HG02623 (cell line): ENCODE results near the gene AKNA.
"Not testable (repeated sequence)": the region's sequence is repeated elsewhere in the genome, so short reads cannot be mapped to it uniquely, and the experiment has no call there.

Source experiments
- ATAC-seq: cut with Tn5 transposase; IDR thresholded peaks from one replicate; pipeline ENCODE4 v1.9.1; 2021; ENCODE audit warnings: moderate library complexity; ENCODE audit not compliant: unreplicated experiment

AKNA gene

GRCh38 chr9:114323849-114324248, 63.9 kb downstream of the AKNA start:
- not testable (repeated sequence) for ATAC-seq

- not testable (repeated sequence) for ATAC-seq
Observed at GRCh38 chr9:114322831-114323531, 64.8 kb downstream of the AKNA start, which contains the start of gene ORM1. Gene ORM1, plus strand, starts transcription at chr9:114323098. Its CDS starts 36 bp downstream, at chr9:114323134.

GRCh38 chr9:114322160-114322818, 65.5 kb downstream of the AKNA start:
- not testable (repeated sequence) for ATAC-seq

- ATAC-seq, result no peak
Observed at GRCh38 chr9:114321759-114322158, 66.0 kb downstream of the AKNA start.

GRCh38 chr9:114320710-114321109, 67.1 kb downstream of the AKNA start:
- ATAC-seq, result not testable (repeated sequence)

- no peak for ATAC-seq
Observed at GRCh38 chr9:114319147-114319546, 68.6 kb downstream of the AKNA start.

GRCh38 chr9:114318416-114318815, 69.4 kb downstream of the AKNA start:
- no peak for ATAC-seq

- no peak for ATAC-seq
Observed at GRCh38 chr9:114317665-114318357, 70.0 kb downstream of the AKNA start.

GRCh38 chr9:114316605-114317230, 71.1 kb downstream of the AKNA start:
- ATAC-seq, result no peak

- no peak for ATAC-seq
Observed at GRCh38 chr9:114315723-114316363, 71.9 kb downstream of the AKNA start.

GRCh38 chr9:114314881-114315722, 72.7 kb downstream of the AKNA start:
- no peak for ATAC-seq

GRCh38 chr9:114314256-114314867, 73.4 kb downstream of the AKNA start:
- ATAC-seq, result no peak

- ATAC-seq, result no peak
Observed at GRCh38 chr9:114313186-114313585, 74.6 kb downstream of the AKNA start.

GRCh38 chr9:114312513-114312875, 75.3 kb downstream of the AKNA start:
- ATAC-seq, result no peak

GRCh38 chr9:114311571-114312512, 75.9 kb downstream of the AKNA start:
- ATAC-seq, result no peak

GRCh38 chr9:114310471-114311450, 77.0 kb downstream of the AKNA start:
- no peak for ATAC-seq

GRCh38 chr9:114309096-114309495, 78.7 kb downstream of the AKNA start:
- ATAC-seq, result no peak
